Measurements from ENCODE around the gene SLC6A3. TPM values are rescaled to one million over a fixed set of nuclear protein-coding genes. Genes with fewer than 3 reads are reported as not detected.

Gene SLC6A3
- polyA plus RNA-seq, 4 donors, result 0.03 to 0.30 TPM; not detected in 2

DNA sequence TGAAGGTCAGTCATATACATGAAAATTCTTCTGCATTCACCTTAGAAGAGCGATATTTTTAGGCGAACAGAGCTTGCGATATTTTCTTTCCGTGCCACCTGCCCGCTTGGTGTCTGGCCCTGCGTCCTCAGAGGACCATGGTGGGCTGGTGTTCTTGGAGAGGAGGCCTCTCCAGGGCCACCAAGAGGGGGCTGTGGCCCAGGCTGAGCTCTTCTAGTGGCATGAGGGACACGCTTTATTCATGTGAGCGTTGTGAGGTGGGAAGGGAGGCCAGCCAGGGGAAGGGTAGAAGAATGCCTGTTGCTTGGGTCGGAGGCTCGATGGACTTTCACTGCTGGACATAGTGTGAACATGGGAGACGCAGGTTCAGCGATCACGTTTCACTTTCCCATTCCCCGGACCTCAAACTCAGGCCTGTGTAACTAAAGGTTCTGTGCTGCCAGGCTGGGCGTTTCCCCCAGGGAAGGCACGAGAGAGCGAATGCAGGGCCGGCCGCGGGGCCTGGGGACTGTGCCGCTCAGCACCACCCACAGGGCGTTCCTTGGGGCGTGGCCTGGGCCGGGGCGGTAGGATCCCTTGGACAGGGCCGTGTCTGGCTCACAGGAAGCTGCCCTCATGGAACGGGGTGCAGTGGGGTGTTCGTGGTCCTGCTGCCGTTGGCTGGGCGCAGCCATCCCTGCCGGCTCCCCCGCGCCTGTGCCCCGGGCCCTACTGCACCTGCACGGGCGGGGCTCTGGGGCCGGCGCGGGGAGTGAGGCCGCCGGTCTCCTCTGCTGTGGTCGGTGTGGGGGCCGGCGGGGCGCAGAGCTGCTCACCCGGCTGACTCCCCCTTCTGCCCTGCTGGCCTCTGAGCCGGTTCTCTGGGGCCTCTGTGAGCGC is 59.6 kb downstream of the SLC6A3 start:
- Histone ChIP-seq H3K27me3 (ENCODE audit: control insufficient read depth in 3 of 3, insufficient read depth in 3 of 3, low read length in 3 of 3) (peaks cover 0 to 26% (median 1%) of the 10 kb centered on the region in 3 donors), H3K9me3 (ENCODE audit: control insufficient read depth in 2 of 2, insufficient read depth in 1 of 2, low read depth in 1 of 2, low read length in 1 of 2) (no peaks in the 10 kb centered on the region), H3K36me3 (ENCODE audit: control insufficient read depth in 3 of 3, insufficient read depth in 2 of 3, low read depth in 1 of 3, low read length in 3 of 3) (no peaks in the 10 kb centered on the region), H3K4me3 (ENCODE audit: low read depth in 1 of 3, low read length in 3 of 3) (peak overlapping the region; percentile 51 to 54 (median 52)), H3K4me1 (ENCODE audit: control insufficient read depth in 3 of 3, insufficient read depth in 2 of 3, low read depth in 1 of 3, low read length in 2 of 3) (peaks cover 0 to 10% (median 0%) of the 10 kb centered on the region in 3 donors), H3K27ac (ENCODE audit: low read depth in 1 of 3, low read length in 2 of 3) (peak overlapping the region; percentile 43 to 95 (median 78))
- no peak for FAIRE-seq
- peak; percentile 93 for DNase-seq
- WGBS, 3 donors, result 10 to 14% (median 12%) methylated on average over 36 to 48 of the region's 48 CpGs

DNA sequence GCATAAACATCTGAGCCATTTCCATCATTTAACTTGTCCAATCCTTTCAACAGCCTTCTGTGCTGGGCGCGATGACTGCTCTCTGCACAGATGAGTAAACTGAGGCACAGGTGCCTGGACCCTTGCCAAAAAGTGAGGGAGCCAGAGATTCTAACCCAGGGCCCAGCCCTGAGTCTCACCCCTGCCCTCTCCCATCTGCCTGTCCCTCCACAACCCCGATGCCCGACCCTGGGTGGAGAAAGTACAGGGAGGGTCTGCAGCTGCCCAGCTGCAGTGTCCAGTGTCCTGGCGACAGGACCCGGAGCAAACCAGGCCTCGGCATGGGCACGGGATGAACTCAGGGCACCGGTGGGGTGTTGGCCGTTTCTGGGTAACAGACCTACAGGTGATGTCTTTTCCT is 60.7 kb downstream of the SLC6A3 start:
- peaks cover 0 to 20% (median 1%) of the 10 kb centered on the region in 3 donors for H3K27me3 ChIP-seq (ENCODE audit: control insufficient read depth in 3 of 3, insufficient read depth in 3 of 3, low read length in 3 of 3)
- FAIRE-seq (no peak), DNase-seq (no peak)
- peaks cover 0 to 13% (median 0%) of the 10 kb centered on the region in 3 donors for H3K4me1 ChIP-seq (ENCODE audit: control insufficient read depth in 3 of 3, insufficient read depth in 2 of 3, low read depth in 1 of 3, low read length in 2 of 3)
- no peaks in the 10 kb centered on the region for H3K36me3 ChIP-seq (ENCODE audit: control insufficient read depth in 3 of 3, insufficient read depth in 2 of 3, low read depth in 1 of 3, low read length in 3 of 3)
- no peak overlapping the region for H3K4me3 ChIP-seq (ENCODE audit: low read depth in 1 of 3, low read length in 3 of 3)
- H3K9me3 ChIP-seq (ENCODE audit: control insufficient read depth in 2 of 2, insufficient read depth in 1 of 2, low read depth in 1 of 2, low read length in 1 of 2), result peaks cover 0 to 7% of the 10 kb centered on the region in 2 donors
- 52 to 83% (median 65%) methylated on average over 10 of the region's 10 CpGs for WGBS, 3 donors
- H3K27ac ChIP-seq (ENCODE audit: low read depth in 1 of 3, low read length in 2 of 3), result no peak overlapping the region

DNA sequence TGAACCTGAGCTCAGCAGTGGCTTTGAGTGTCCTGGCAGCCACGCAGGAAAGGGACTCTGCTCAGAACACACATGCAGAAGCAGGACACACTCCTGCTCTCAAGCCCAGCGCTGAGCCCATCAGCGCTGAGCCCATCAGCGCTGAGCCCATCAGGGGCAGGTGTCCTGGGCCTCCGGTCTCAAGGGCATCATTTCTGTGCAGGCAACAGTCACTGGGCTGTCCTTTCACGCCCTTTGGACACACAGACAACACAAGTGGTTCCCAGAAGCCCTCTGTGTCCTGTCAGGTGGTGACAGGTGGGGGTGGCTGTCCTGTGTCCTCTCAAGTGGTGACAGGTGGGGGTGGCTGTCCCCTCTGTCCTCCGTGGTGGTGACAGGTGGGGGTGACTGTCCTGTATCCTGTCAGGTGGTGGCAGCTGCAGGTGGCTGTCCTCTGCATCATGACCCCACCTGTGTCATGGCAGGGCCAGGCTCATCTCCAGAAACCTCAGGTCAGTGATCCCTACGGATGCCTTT is 61.3 kb downstream of the SLC6A3 start:
- Histone ChIP-seq H3K27ac (ENCODE audit: low read depth in 1 of 3, low read length in 2 of 3) (no peak overlapping the region), H3K36me3 (ENCODE audit: control insufficient read depth in 3 of 3, insufficient read depth in 2 of 3, low read depth in 1 of 3, low read length in 3 of 3) (no peaks in the 10 kb centered on the region), H3K9me3 (ENCODE audit: control insufficient read depth in 2 of 2, insufficient read depth in 1 of 2, low read depth in 1 of 2, low read length in 1 of 2) (peaks cover 0 to 13% of the 10 kb centered on the region in 2 donors), H3K27me3 (ENCODE audit: control insufficient read depth in 3 of 3, insufficient read depth in 3 of 3, low read length in 3 of 3) (peaks cover 0 to 16% (median 0%) of the 10 kb centered on the region in 3 donors), H3K4me3 (ENCODE audit: low read depth in 1 of 3, low read length in 3 of 3) (no peak overlapping the region), H3K4me1 (ENCODE audit: control insufficient read depth in 3 of 3, insufficient read depth in 2 of 3, low read depth in 1 of 3, low read length in 2 of 3) (peaks cover 0 to 13% (median 0%) of the 10 kb centered on the region in 3 donors)
- WGBS, 3 donors, result 73 to 81% (median 78%) methylated on average over 8 of the region's 8 CpGs
- no peak for DNase-seq
- no peak for FAIRE-seq

DNA sequence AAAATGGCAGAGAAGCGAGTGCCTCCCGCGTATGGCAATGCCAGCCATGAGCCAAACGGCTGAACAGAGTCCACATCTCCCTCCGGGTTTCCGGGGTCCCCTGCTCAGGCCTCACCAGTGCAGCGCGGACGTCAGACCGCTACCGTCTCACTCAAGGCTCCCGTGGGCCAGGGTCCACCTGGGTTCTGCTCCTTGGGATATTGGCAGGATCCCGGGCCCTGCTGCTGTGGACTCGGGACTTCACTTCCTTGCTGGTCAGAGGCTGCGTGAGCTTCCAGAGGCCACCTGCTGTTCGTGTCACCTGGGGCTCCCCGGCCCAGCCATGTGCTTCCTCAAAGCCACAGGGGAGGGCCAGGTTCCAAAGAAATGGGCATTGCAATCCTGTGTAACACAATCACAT is 61.9 kb downstream of the SLC6A3 start:
- H3K27me3 ChIP-seq (ENCODE audit: control insufficient read depth in 3 of 3, insufficient read depth in 3 of 3, low read length in 3 of 3), result peaks cover 0 to 16% (median 0%) of the 10 kb centered on the region in 3 donors
- H3K4me3 ChIP-seq (ENCODE audit: low read depth in 1 of 3, low read length in 3 of 3), result no peak overlapping the region
- no peak overlapping the region for H3K27ac ChIP-seq (ENCODE audit: low read depth in 1 of 3, low read length in 2 of 3)
- peaks cover 0 to 19% of the 10 kb centered on the region in 2 donors for H3K9me3 ChIP-seq (ENCODE audit: control insufficient read depth in 2 of 2, insufficient read depth in 1 of 2, low read depth in 1 of 2, low read length in 1 of 2)
- FAIRE-seq (no peak), DNase-seq (no peak)
- H3K36me3 ChIP-seq (ENCODE audit: control insufficient read depth in 3 of 3, insufficient read depth in 2 of 3, low read depth in 1 of 3, low read length in 3 of 3), result no peaks in the 10 kb centered on the region
- H3K4me1 ChIP-seq (ENCODE audit: control insufficient read depth in 3 of 3, insufficient read depth in 2 of 3, low read depth in 1 of 3, low read length in 2 of 3), result peaks cover 0 to 13% (median 0%) of the 10 kb centered on the region in 3 donors
- 44 to 77% (median 60%) methylated on average over 17 of the region's 17 CpGs for WGBS, 3 donors

- peaks cover 0 to 21% of the 10 kb centered on the region in 2 donors for H3K9me3 ChIP-seq (ENCODE audit: control insufficient read depth in 2 of 2, insufficient read depth in 1 of 2, low read depth in 1 of 2, low read length in 1 of 2)
- H3K4me3 ChIP-seq (ENCODE audit: low read depth in 1 of 3, low read length in 3 of 3), result no peak overlapping the region
- FAIRE-seq (no peak), DNase-seq (no peak)
- no peaks in the 10 kb centered on the region for H3K36me3 ChIP-seq (ENCODE audit: control insufficient read depth in 3 of 3, insufficient read depth in 2 of 3, low read depth in 1 of 3, low read length in 3 of 3)
- H3K4me1 ChIP-seq (ENCODE audit: control insufficient read depth in 3 of 3, insufficient read depth in 2 of 3, low read depth in 1 of 3, low read length in 2 of 3), result peaks cover 0 to 13% (median 0%) of the 10 kb centered on the region in 3 donors
- no peak overlapping the region for H3K27ac ChIP-seq (ENCODE audit: low read depth in 1 of 3, low read length in 2 of 3)
- 85 to 96% (median 90%) methylated on average over 16 to 18 of the region's 18 CpGs for WGBS, 3 donors
- H3K27me3 ChIP-seq (ENCODE audit: control insufficient read depth in 3 of 3, insufficient read depth in 3 of 3, low read length in 3 of 3), result peaks cover 0 to 13% (median 0%) of the 10 kb centered on the region in 3 donors
These were observed 63.0 kb downstream of the SLC6A3 start for GRCh38 chr5:1382248-1382700.

GRCh38 chr5:1381370-1382247 is 63.6 kb downstream of the SLC6A3 start:
- H3K27me3 ChIP-seq (ENCODE audit: control insufficient read depth in 3 of 3, insufficient read depth in 3 of 3, low read length in 3 of 3), result peaks cover 0 to 6% (median 0%) of the 10 kb centered on the region in 3 donors
- FAIRE-seq, result no peak
- H3K27ac ChIP-seq (ENCODE audit: low read depth in 1 of 3, low read length in 2 of 3), result no peak overlapping the region
- peaks cover 0 to 21% of the 10 kb centered on the region in 2 donors for H3K9me3 ChIP-seq (ENCODE audit: control insufficient read depth in 2 of 2, insufficient read depth in 1 of 2, low read depth in 1 of 2, low read length in 1 of 2)
- DNase-seq, result no peak
- 86 to 92% (median 89%) methylated on average over 25 of the region's 25 CpGs for WGBS, 3 donors
- no peak overlapping the region for H3K4me3 ChIP-seq (ENCODE audit: low read depth in 1 of 3, low read length in 3 of 3)
- H3K36me3 ChIP-seq (ENCODE audit: control insufficient read depth in 3 of 3, insufficient read depth in 2 of 3, low read depth in 1 of 3, low read length in 3 of 3), result no peaks in the 10 kb centered on the region
- peaks cover 0 to 13% (median 0%) of the 10 kb centered on the region in 3 donors for H3K4me1 ChIP-seq (ENCODE audit: control insufficient read depth in 3 of 3, insufficient read depth in 2 of 3, low read depth in 1 of 3, low read length in 2 of 3)

GRCh38 chr5:1380910-1381309 is 64.3 kb downstream of the SLC6A3 start:
- peaks cover 0 to 13% (median 0%) of the 10 kb centered on the region in 3 donors for H3K4me1 ChIP-seq (ENCODE audit: control insufficient read depth in 3 of 3, insufficient read depth in 2 of 3, low read depth in 1 of 3, low read length in 2 of 3)
- peaks cover 0 to 5% (median 0%) of the 10 kb centered on the region in 3 donors for H3K27me3 ChIP-seq (ENCODE audit: control insufficient read depth in 3 of 3, insufficient read depth in 3 of 3, low read length in 3 of 3)
- H3K27ac ChIP-seq (ENCODE audit: low read depth in 1 of 3, low read length in 2 of 3), result no peak overlapping the region
- 75 to 83% (median 77%) methylated on average over 12 of the region's 12 CpGs for WGBS, 3 donors
- peaks cover 0 to 21% of the 10 kb centered on the region in 2 donors for H3K9me3 ChIP-seq (ENCODE audit: control insufficient read depth in 2 of 2, insufficient read depth in 1 of 2, low read depth in 1 of 2, low read length in 1 of 2)
- FAIRE-seq, result no peak
- H3K4me3 ChIP-seq (ENCODE audit: low read depth in 1 of 3, low read length in 3 of 3), result no peak overlapping the region
- DNase-seq, result peak in 1 of 2 donors; percentile 63
- H3K36me3 ChIP-seq (ENCODE audit: control insufficient read depth in 3 of 3, insufficient read depth in 2 of 3, low read depth in 1 of 3, low read length in 3 of 3), result no peaks in the 10 kb centered on the region

Measured in small intestine (tissue), 7 donors.